Activated B cell treated with CpG ODN at 0.5 μM for 24 hours (primary cell): ENCODE data around the gene ANTXR2. TPM values are rescaled to one million over a fixed set of nuclear protein-coding genes. Genes with fewer than 3 reads are reported as not detected.

Experiments
- ATAC-seq: fragments of 200-7000 bp; cut with Tn5 transposase; one replicate; pipeline ENCODE4 v1.10.0; 2021; ENCODE audit warnings: low read depth, mild to moderate bottlenecking, moderate library complexity
- CTCF ChIA-PET: fragments of 350-600 bp; sonication (Branson Sonifier 250); formaldehyde crosslinking; loops from one replicate; lab custom pipeline; 2021; ENCODE audit warnings: antibody characterized with exemption; lab: Charles Lee
- POLR2A ChIA-PET: fragments of 350-600 bp; sonication (Branson Sonifier 250); formaldehyde crosslinking; loops from one replicate; lab custom pipeline; 2021; ENCODE audit warnings: antibody characterized with exemption; lab: Charles Lee
- DNase-seq: peaks from one replicate; pipeline ENCODE4 v3.0.0; 2022
- H3K27ac Mint-ChIP-seq: one replicate; pipeline ENCODE4 v1.8.0; 2020; ENCODE audit warnings: mixed read lengths
- H3K27me3 Mint-ChIP-seq: one replicate; pipeline ENCODE4 v1.8.0; 2021; ENCODE audit warnings: mixed read lengths
- H3K36me3 Mint-ChIP-seq: one replicate; pipeline ENCODE4 v1.8.0; 2021; ENCODE audit warnings: low read depth, mixed read lengths
- H3K4me1 Mint-ChIP-seq: one replicate; pipeline ENCODE4 v1.8.0; 2021; ENCODE audit warnings: mixed read lengths
- H3K4me3 Mint-ChIP-seq: one replicate; pipeline ENCODE4 v1.8.0; 2020; ENCODE audit warnings: mild to moderate bottlenecking, mixed read lengths
- H3K9me3 Mint-ChIP-seq: one replicate; pipeline ENCODE4 v1.8.0; 2020; ENCODE audit warnings: mixed read lengths
- CTCF ChIP-seq: fragments of 200-600 bp; IDR thresholded peaks from one replicate; pipeline ENCODE4 v1.8.0; 2022; ENCODE audit warnings: antibody characterized with exemption, mild to moderate bottlenecking
- intact Hi-C: fragments of 100-400 bp; cut with micrococcal nuclease; formaldehyde crosslinking; loops from one replicate; pipeline ENCODE4 v1.15.1; 2024
- total RNA-seq: library from RNA; stranded (reverse); gene quantifications from 2 replicates; pipeline ENCODE4 v1.2.3, GENCODE V29; 2022

The ANTXR2 gene
- total RNA-seq, 1 donor from 2014 or later = 19.6 TPM

- Mint-ChIP-seq H3K4me3 (no peak overlapping the region), H3K36me3 (peaks cover 3% of the 10 kb centered on the region), H3K27ac (no peak overlapping the region), H3K4me1 (no peaks in the 10 kb centered on the region), H3K9me3 (peaks cover 6% of the 10 kb centered on the region), H3K27me3 (peaks cover 24% of the 10 kb centered on the region)
- ChIA-PET CTCF (interaction anchor here (1.6 kb wide), 1 partner anchor 87 kb away, joined by 3 read pairs; no protein-coding TSS in a partner anchor), POLR2A (no interaction called here)
- DNase-seq = no peak
- intact Hi-C loops = no loop called here
- no peak for TF ChIP-seq CTCF
- ATAC-seq = no peak
Observed at GRCh38 chr4:80114732-80115265, 41.8 kb upstream of the ANTXR2 start.

- Mint-ChIP-seq H3K27ac (no peak overlapping the region), H3K27me3 (peaks cover 24% of the 10 kb centered on the region), H3K4me3 (no peak overlapping the region), H3K4me1 (no peaks in the 10 kb centered on the region), H3K9me3 (peaks cover 6% of the 10 kb centered on the region), H3K36me3 (peaks cover 3% of the 10 kb centered on the region)
- DNase-seq (no peak), ATAC-seq (no peak)
- intact Hi-C loops = no loop called here
- ChIA-PET CTCF (interaction anchor here (1.6 kb wide), 1 partner anchor 89 kb away, joined by 3 read pairs; no protein-coding TSS in a partner anchor), POLR2A (no interaction called here)
- TF ChIP-seq CTCF = no peak
Observed at GRCh38 chr4:80113615-80114014, 40.6 kb upstream of the ANTXR2 start.

DNA sequence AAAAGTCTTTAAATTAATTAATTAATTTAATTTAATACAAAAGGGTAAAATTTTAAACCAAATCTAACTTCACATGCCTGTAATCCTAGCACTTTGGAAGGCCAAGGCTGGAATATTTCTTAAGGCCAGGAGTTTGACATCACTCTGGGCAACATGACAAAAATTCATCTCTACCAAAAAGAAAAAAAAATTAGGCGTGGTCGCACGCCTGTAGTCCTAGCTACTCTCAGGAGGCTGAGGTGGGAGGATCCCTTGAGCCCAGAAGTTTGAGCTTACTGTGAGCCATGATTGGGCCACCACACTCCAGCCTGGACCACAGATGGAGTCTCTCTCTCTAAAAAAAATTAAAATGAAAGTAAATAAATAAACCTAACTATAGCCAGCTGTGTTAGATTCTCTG, 39.2 kb upstream of the ANTXR2 start:
- DNase-seq (no peak), ATAC-seq (no peak)
- H3K36me3 Mint-ChIP-seq = no peaks in the 10 kb centered on the region
- POLR2A ChIA-PET = no interaction called here
- CTCF ChIA-PET = no interaction called here
- no peaks in the 10 kb centered on the region for H3K4me1 Mint-ChIP-seq
- no peaks in the 10 kb centered on the region for H3K9me3 Mint-ChIP-seq
- intact Hi-C loops = no loop called here
- H3K27me3 Mint-ChIP-seq = peaks cover 17% of the 10 kb centered on the region
- no peak overlapping the region for H3K4me3 Mint-ChIP-seq
- H3K27ac Mint-ChIP-seq = no peak overlapping the region
- no peak for TF ChIP-seq CTCF

DNA sequence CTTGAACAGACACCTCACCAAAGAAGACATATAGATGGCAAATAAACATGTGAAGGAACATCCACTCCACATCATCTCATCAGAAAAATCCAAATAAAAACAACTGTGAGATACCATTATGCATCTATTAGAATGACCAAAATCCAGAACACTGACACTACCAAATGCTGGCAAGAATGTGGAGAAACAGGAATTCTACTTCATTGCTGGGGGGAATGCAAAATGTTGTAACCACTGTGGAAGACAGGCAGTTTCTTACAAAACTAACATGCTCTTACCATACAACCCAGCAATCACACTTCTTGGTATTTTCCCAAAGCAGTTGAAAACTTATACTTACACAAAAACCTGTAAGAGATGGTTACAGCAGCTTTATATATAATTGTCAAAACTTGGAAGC, 38.2 kb upstream of the ANTXR2 start:
- intact Hi-C loops = no loop called here
- Mint-ChIP-seq H3K27me3 (peaks cover 12% of the 10 kb centered on the region), H3K9me3 (peaks cover 5% of the 10 kb centered on the region), H3K4me1 (no peaks in the 10 kb centered on the region), H3K27ac (no peak overlapping the region), H3K36me3 (no peaks in the 10 kb centered on the region), H3K4me3 (no peak overlapping the region)
- no peak for DNase-seq
- ChIA-PET CTCF (no interaction called here), POLR2A (no interaction called here)
- ATAC-seq = no peak
- no peak for TF ChIP-seq CTCF

DNA sequence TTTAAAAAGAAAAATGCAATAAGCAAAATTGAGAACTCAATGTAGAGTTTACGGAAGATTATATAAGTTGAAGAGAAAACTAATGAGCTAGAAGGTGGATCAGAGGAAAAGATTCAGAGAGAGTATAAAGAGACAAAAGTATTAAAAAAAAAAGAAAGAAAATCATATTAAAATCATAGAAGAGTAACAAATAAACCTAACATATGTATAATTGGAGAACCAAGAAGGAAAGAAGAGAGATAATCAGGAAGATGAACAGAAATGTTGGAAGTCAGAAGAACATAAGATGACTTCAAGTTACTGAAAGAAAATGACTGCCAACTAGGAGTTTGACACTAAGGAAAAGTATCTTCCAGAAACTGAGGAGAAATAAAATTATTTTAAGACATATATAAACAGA, 34.3 kb upstream of the ANTXR2 start:
- TF ChIP-seq CTCF = no peak
- Mint-ChIP-seq H3K27ac (no peak overlapping the region), H3K36me3 (no peaks in the 10 kb centered on the region), H3K4me1 (no peaks in the 10 kb centered on the region), H3K27me3 (peaks cover 4% of the 10 kb centered on the region), H3K9me3 (peaks cover 5% of the 10 kb centered on the region), H3K4me3 (no peak overlapping the region)
- ChIA-PET CTCF (interaction anchor here (1.1 kb wide), 1 partner anchor 11 kb away, joined by 3 read pairs; no protein-coding TSS in a partner anchor), POLR2A (no interaction called here)
- DNase-seq = no peak
- intact Hi-C loops = no loop called here
- ATAC-seq = no peak
